Measurements from ENCODE around the gene LRRC9. TPM values are rescaled to one million over a fixed set of nuclear protein-coding genes. Genes with fewer than 3 reads are reported as not detected.

The LRRC9 gene
- total and polyA plus RNA-seq, 2 of the 13 experiments (the other 11 are each of a cell fraction or from before 2014, with no cell fraction given) = 0.08 to 0.18 TPM

GRCh38 chr14:59919570-59920377, at the start of gene LRRC9 (continued):
- TF ChIP-seq ZNF142 (CRISPR knock-in tag; IDR thresholded peaks at IDR 0.05) = peak; percentile 78
- no peak for TF ChIP-seq ZNF446 (CRISPR knock-in tag; IDR thresholded peaks at IDR 0.05)
- TF ChIP-seq ZNF567 (CRISPR knock-in tag; IDR thresholded peaks at IDR 0.05; ENCODE audit: borderline replicate concordance) = 0 out of 2 replicates have a peak, but pooled peaks have one; percentile 53
- no peak for TF ChIP-seq ZNF773 (CRISPR knock-in tag; IDR thresholded peaks at IDR 0.05; ENCODE audit: borderline replicate concordance)
- TF ChIP-seq ZNF776 (CRISPR knock-in tag; IDR thresholded peaks at IDR 0.05) = no peak
- TF ChIP-seq, protein P1, sequence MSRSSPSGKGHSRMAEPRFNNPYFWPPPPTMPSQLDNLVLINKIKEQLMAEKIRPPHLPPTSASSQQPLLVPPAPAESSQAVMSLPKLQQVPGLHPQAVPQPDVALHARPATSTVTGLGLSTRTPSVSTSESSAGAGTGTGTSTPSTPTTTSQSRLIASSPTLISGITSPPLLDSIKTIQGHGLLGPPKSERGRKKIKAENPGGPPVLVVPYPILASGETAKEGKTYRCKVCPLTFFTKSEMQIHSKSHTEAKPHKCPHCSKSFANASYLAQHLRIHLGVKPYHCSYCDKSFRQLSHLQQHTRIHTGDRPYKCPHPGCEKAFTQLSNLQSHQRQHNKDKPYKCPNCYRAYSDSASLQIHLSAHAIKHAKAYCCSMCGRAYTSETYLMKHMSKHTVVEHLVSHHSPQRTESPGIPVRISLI (CRISPR knock-in tag; IDR thresholded peaks at IDR 0.05; ENCODE audit: borderline replicate concordance) = no peak
- no peak for TF ChIP-seq ZNF788 (CRISPR knock-in tag; IDR thresholded peaks at IDR 0.05; ENCODE audit: borderline replicate concordance)
- TF ChIP-seq XRCC5 (optimal IDR thresholded peaks at IDR 0.05; ENCODE audit: low read length) = peak; percentile 60
- peak in 1 of 2 experiments; percentile 51; a peak in 1 of 4 replicates for TF ChIP-seq HMGXB4 (CRISPR knock-in tag; IDR thresholded peaks at IDR 0.05; ENCODE audit: borderline replicate concordance in 1 of 2, low read depth in 1 of 2)
- TF ChIP-seq DMAP1 (CRISPR knock-in tag; IDR thresholded peaks at IDR 0.05) = no peak
- peak; percentile 87 for TF ChIP-seq CEBPG (CRISPR knock-in tag; IDR thresholded peaks at IDR 0.05)
- TF ChIP-seq REPIN1 (CRISPR knock-in tag; IDR thresholded peaks at IDR 0.05; ENCODE audit: borderline replicate concordance, low read depth) = no peak
- TF ChIP-seq CSRNP1 (CRISPR knock-in tag; IDR thresholded peaks at IDR 0.05) = no peak
- no peak for TF ChIP-seq TBP (CRISPR knock-in tag; IDR thresholded peaks at IDR 0.05)
- no peak for TF ChIP-seq GTF3A (CRISPR knock-in tag; conservative IDR thresholded peaks at IDR 0.05)
- TF ChIP-seq SRSF1 (optimal IDR thresholded peaks at IDR 0.05; ENCODE audit: low read depth, low read length) = no peak
- TF ChIP-seq CCDC6 (CRISPR knock-in tag; IDR thresholded peaks at IDR 0.05) = peak; percentile 65; the same call in 1 of the 2 replicates
- TF ChIP-seq MYC (CRISPR knock-in tag; IDR thresholded peaks at IDR 0.05; ENCODE audit: borderline replicate concordance) = peak; percentile 57
- TF ChIP-seq TMF1 (CRISPR knock-in tag; IDR thresholded peaks at IDR 0.05; ENCODE audit: low read depth) = no peak

Measured in HepG2 (cell line).